Neural progenitor cell (in vitro differentiated cells): ENCODE results near the gene DPYD.

ENCODE experiments used
- CTCF ChIP-seq: fragments of 200-600 bp; sonication (generic); IDR thresholded peaks from 2 replicates; pipeline ENCODE4 v1.5.1; 2017; ENCODE audit warnings: antibody characterized with exemption, mild to moderate bottlenecking
- EZH2 ChIP-seq: fragments of 200-600 bp; sonication (generic); IDR thresholded peaks from 2 replicates; pipeline ENCODE4 v1.6.1; 2017; ENCODE audit warnings: antibody characterized with exemption, mild to moderate bottlenecking, moderate library complexity
- EZH2phosphoT487 ChIP-seq: fragments of 200-600 bp; sonication (generic); IDR thresholded peaks from 2 replicates; pipeline ENCODE4 v1.6.1; 2017; ENCODE audit warnings: antibody characterized with exemption

GRCh38 chr1:97877307-97877706 is 43.5 kb downstream of the DPYD start:
- TF ChIP-seq EZH2 (no peak), CTCF (no peak), EZH2phosphoT487 (no peak)
